ENCODE data around the gene PCBD2. TPM values are rescaled to one million over a fixed set of nuclear protein-coding genes. Genes with fewer than 3 reads are reported as not detected.
"Not testable (repeated sequence)": the region's sequence is repeated elsewhere in the genome, so short reads cannot be mapped to it uniquely, and the experiment has no call there.

PCBD2 gene
- total RNA-seq, 1 donor from 2014 or later = 13.8 TPM

DNA sequence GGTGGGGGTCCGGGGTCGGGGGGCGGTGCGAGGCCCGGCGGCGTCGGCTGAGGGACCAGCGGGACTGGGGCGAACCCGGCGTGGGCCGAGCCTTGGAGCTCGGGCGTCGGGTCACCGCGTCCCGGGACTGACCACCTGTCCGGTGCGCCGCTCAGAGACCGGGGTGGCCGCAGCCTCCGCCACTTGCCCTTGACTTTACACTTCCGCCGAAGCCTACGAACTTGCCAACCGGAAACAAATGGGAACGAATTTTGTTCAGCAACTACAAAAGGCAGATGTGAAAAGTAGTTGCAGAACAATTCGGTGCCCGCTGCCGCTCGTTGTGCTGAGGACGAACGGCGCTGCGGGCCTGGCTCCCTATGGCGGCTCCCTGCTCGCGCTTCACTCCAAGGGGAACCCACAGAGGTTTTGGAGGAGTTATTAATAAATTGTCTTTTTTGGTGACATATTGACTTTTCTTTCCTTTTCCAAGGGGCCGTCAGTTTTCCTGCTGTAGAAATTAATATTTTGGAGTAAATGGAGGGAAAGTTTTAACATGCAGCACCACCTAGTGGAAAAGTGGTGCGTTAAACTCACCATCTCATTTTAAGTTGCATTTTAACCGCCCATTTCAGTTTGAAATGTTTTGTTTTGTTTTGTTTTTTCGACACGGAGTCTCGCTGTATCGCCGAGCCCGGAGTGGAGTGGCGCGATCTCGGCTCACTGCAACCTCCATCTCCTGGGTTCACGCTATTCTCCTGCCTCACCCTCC, 490 bp downstream of the PCBD2 start:
- peak; percentile 70 for DNase-seq (ENCODE audit: low spot score)

DNA sequence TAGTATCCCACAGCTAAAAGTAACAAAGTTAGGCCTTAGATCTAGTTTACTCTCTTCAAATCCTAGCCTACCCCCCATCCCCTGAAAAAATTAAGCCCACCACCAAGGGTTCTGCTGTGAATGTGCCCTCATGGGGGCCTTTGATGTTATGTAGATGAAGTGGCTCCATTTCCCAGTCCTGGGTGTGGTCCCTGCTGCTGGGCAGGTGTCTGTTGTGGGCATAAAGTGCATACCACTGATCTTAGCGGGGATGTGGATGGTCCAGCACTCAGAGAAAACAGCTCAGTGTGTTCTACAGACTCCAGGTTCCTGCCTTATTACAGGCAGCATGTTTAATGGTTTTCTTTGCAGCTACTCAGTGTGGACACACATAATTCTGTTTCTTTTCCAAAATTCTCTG, 1.9 kb downstream of the PCBD2 start:
- no peak for DNase-seq (ENCODE audit: low spot score)

DNA sequence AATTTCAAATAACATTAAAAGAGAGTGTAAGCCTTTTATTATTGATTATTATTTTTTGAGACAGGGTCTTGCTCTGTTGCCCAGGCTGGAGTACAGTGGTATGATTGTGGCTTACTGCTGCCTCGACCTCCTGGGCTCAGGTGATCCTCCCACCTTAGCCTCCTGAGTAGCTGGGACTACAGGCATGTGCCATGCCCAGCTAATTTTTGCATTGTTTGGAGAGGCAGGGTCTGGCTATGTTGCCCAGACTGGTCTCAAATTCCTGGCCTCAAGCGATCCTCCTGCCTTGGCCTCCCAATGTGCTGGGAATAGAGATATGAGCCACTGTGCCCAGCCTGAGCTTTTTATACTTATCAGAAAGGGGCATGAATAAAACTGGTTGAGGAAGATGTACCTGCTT, 5.8 kb downstream of the PCBD2 start:
- DNase-seq (ENCODE audit: low spot score) = not testable (repeated sequence)

DNA sequence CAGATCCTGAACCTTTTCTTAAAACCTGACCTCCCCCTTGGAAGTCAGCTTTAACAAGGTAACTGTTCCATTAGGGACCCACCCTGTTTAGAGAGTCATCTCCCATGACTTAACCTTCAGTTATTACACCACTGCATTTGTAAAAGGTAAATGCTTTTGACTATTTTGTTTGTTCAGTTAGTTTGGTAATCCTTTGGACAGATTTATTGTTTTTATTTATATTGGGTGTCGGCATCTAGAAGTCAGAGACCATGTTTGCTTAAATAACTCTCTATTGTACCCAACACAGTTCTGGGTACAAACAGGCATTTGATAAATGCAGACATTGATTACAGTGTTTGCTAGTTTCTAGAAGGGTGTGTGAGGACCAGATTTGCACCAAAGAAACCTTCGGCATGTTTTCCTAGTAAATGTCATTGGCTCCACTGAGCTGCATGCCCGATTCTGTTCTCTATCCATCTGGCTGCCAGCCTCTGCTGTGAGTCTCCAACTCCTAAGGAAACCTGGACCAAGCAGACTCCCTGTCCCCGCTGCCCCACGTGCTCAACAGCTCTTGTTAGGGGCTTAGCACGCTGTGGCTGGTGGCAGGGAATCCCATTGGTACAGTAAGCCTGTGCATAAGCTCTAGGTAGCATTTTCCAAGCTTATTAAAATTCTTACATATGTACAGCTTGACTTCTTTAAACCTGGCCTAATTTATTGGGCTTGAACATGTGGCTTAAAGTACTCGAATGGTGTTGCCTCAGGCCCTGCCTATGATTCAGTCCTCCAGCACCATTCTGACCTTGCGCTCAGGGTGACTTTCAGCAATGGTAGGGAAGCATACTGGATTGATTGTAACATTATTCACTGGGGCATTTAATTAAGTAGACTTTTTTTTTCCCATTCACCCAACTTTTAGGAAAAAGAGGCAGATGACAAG, 6.6 kb downstream of the PCBD2 start:
- no peak for DNase-seq (ENCODE audit: low spot score)

DNA sequence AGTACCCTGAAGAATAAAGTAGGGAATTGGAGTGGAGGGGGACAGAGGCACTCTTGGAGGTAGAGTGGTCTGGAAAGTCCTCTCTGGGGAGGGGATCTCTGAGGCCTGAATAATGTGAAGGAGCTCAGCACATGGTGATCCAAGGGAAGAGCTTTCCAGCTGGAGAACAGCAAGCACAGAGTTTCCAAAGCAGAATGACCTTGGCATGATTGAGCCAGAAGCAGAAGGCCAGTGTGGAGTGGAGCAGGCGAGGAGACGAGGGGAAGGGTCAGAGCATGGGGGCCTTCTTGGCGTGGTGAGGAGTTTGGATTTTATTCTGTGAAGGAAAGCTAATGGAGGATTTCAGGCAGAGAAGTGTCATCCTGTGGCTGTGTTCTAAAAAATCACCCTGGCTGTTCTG, 8.3 kb downstream of the PCBD2 start:
- DNase-seq (ENCODE audit: low spot score) = no peak

DNA sequence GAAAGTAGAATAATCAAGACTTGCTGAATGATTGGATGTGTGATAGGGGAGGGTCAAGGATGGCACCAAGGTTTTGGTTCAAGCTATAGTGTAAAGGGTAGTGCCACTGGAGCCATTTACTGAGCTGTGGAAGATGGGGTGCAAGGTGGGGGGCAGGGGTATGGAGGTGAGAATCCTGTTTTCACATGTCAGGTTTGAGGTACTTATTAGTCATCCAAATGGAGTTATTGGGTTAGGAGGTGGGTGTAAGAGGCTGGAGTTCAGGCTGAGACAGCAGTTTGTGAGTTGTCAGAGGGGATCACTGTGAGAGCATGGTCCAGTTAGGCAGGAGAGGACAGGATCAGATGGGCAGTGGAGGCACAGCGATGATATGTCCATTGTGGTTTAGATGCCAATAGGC, 8.9 kb downstream of the PCBD2 start:
- no peak for DNase-seq (ENCODE audit: low spot score)

DNA sequence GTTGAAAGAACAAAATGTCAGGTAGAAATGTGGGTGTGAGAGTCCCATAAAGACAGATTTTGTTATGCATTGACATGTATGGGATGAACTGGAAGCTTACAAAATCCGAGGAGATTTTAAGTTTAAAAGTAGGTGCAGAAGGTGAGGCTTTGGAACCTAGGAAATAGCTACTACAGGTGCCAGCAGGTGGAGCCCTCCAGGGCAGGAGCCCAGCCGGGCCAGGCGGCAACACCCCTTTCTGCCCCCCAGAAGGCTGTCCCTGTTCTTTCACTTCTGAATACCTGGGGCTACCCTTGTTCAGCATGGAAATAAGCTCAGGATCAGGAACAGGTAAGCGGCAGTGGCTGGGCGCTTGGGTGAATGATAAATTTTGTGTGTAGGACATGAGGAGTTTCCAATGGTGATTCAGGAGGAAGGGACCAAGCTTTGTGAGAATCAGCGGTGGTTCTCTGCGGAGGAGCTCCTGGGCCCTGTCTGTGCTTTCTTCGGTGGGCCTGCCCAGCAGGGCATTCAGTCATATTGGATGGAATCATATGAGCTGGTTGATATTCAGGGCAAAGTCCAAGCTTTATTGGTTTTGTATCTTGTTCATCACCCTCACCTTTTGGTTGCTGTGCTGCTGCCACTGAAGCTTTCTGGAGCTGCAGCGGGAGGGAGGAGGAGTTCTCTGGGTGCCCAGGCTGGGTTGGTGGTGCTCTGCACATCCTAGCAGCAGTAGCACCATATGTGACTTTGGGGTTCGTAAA, 12.3 kb downstream of the PCBD2 start:
- DNase-seq (ENCODE audit: low spot score) = no peak

DNA sequence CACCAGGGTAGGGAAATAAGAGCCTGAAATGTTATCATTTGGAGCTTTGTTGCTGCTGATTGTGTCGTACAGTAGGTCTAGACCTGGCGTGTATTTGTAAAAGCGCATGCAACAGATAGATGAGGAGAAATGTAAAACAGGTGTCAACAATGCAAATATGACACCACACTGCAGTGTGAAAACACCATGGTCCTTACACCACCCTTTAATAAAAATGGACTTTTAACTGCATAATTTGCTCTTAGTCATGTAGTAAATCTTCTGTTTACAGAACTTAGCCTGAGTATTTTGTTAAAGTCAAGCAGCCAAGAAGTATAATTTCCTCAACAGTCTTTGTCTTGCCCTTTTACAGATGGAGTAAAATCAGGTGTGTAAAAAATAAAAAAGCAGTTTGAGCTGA, 13.9 kb downstream of the PCBD2 start:
- DNase-seq (ENCODE audit: low spot score) = no peak

DNA sequence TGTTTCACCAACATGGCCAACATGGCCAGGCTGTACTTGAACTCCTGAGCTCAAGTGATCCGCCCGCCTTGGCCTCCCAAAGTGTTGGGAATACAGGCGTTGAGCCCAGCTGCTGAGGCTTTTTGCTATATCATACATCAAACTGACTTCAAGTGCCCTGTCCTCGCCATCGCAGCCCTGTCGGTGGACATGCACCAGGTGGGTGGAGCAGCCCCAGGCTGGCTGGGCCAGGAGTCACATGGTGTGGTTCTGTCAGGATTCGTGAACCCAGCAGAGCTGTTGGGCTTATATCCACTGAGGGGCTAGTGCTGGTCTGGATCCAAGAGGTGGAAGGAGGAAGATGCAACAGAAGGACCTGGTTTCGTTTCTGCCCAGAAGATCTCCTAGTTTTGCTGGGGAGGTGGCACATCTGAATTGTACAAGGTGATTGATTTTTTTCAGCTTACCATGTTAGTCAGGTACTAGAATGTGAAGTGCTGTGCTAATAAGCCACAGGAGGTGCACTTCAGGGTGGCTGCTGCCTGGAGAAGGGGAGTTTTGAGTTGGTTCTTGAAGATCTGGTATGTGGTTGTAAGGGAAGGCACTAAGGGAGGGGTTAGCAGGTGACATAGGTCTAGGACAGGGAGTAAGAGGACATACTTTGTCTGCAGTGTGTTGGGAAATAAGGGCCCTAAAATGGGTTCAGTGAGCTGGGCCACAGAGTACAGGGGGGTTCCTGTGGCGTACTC, 16.1 kb downstream of the PCBD2 start:
- DNase-seq (ENCODE audit: low spot score) = no peak

DNA sequence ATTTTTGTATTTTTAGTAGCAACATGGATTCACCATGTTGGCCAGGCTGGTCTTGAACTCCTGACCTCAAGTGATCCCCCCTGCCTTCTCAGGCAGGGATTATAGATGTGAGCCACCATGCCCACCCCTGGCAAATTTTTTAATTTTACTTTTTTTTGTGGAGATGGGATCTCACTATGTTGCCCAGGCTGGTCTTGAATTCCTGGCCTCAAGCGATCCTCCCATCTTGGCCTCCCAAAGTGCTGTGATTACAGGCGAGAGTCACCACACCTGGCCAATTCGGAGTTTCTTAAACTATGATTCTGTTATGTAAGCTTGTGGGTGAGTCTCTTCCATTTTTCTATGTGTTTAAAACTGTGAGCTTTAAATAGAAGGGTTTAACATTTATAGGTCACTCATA, 27.6 kb downstream of the PCBD2 start:
- DNase-seq (ENCODE audit: low spot score) = no peak

DNA sequence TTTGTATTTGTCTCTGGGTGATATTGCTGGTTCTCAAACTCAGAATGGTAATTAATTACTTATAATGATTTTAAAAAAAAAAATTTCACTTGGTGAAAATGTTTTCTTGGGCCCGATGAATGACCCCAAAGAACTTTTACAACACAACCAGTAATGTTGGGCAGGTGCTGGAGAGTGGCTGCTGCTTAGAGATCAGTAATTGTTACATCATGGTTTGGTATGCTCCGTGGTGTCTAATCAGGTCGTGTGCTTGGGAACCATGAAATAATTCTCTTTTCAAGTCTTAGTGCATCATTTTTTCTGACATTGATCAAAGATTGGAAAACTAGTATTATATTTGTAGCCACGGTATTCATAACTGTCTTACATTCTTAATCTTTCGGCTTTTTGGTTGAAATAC, 29.3 kb downstream of the PCBD2 start:
- DNase-seq (ENCODE audit: low spot score) = no peak

DNA sequence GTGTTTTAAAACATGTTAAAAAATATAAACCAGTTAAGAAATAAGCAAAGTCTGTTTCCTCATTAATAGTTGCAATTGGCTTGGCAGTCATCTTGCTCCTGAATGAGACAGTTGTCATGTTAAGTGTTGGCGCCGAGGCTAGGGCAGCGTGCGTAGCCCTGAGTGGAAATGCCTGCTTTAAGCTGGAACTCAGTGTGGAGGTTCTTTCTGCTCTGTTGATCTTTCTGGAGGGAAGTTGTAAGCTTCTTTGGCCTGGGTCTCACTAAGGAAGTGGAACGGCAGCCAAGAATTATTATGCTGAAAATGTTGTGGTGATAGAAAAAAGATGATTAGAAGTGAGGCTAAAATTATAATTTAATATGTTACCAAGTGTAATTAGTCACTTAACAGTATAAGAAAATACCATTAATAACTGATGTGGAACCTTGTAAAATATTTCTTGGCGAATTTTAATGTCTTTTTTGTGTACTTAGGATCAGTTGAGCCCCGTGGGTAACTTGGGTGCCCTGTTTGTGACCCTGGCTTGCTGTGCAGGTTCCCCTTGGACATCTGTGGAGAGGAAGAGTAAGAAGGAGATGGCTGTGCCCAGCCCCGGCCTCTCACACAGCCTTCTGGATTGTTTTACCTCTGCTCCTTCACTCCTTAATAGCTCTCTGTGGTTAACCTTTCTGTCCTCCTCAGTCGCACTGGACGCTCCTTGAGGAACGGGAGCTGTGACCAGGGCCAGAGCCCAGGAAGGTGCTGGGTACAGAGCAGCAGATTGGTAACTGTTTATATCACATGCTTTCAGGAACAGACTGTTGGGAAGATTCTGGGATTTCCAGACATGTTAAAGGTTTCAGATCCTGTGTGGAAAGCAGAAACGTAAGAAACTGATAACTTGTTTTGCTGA, 31.0 kb downstream of the PCBD2 start:
- no peak for DNase-seq (ENCODE audit: low spot score)

DNA sequence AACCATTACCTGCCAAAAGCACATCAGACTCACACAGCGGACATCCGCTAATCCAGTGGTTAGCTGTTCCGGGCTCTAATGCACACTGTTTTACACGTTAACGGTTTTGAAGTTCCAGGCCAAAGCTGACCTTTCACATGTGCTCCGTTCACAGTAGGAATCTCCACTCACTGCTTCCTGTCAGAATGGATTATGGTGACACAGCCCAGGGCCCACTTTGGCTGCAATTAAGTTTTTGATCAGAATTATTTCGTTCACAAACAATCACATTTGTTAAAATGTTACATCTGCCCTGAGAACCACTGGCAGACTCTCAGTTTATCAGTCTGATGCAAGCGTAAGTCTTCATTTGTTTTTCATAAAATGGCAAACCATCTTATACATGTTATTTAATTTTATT, 32.6 kb downstream of the PCBD2 start:
- no peak for DNase-seq (ENCODE audit: low spot score)

DNA sequence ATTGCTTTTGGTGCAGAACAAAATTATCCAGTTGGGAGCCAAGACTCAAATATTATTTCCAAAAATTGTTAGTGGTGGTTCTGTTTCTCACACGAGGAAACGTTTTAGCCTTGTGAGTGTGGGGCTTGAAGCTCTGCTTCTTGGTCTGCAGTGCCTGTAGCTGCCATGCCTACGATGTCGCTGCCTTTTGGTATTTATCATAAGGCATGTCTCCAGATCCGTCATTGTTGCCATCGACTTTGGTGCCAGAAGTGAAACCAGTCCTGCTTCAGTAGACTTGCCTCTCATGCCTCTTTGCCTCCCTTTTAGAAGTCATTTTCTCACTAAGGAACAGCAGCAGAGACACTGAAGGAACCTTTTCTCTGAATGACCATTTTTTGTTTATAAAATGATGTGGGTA, 33.1 kb downstream of the PCBD2 start:
- no peak for DNase-seq (ENCODE audit: low spot score)

DNA sequence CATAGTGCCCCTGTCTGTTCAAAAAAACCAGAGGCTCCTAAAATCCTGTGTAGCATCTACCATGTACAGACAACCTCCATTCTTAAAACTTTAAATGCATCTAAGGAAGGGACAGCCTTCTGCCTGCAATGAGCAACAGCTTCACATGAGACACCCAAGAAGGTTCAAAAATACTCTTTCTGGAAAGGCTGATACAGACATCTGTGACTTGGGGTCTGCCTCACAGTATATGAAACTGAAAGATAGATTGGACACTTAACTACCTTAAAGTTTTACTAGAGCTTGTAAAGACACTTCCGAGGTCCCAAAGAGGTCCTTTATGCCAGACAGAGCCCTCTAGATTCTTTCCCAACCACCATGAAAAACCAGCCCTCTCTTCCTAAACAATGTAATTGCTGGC, 34.6 kb downstream of the PCBD2 start:
- no peak for DNase-seq (ENCODE audit: low spot score)

DNA sequence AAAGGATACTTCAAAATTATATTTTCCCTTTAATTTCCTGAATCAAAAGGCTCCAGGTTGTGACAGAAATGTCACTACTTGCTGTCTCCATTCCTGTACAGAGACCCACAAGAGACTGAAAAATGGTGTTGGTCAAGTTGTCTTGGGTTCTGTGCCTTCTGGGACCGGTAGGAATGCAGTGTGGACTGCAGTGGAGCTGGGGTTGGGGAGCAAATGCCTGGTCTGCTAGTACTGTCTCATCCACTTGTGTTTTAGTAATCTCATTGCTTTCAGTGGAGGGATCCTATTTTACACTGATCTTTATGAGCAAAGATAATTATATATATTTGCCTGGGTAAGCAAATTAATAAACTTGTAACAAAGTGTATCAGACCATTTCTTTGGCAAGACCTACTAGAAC, 38.6 kb downstream of the PCBD2 start:
- DNase-seq (ENCODE audit: low spot score) = no peak

DNA sequence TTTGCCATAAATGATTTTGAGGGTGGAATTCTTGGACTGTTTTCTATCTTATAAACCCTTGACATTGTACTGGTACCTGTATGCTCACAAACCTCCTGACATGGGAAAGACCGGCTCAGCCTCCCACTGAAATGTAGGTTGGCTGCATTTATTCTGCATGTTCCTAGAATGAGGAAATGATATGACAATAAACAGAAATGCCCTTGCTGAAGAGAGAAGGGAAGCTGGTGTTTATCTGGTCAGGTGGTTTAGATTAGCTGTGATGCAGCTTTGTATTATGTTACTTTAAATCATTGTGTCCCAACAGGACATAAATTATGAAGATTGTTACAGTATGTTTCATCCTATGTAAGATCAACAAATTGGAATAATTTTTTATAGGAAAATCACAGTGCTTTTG, 39.7 kb downstream of the PCBD2 start:
- no peak for DNase-seq (ENCODE audit: low spot score)

DNA sequence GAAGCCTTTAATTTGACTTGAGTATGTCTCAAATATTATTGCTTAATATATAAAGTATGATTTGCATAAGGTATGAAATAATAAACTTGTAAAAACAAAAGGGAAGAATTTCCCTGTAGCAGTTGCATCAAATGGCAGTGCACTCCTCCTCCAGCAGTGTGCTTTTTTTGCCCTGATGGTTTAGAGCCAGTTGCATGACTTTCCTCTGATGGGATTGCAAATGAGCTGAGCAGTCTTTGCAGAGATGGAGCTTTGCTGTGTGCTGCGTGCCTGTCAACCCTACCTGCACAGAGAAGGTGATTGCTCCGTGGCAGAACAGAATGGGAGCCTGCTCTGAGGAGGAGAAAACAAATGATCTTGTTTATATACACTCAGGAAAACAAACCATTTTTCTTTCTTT, 40.1 kb downstream of the PCBD2 start:
- no peak for DNase-seq (ENCODE audit: low spot score)

DNA sequence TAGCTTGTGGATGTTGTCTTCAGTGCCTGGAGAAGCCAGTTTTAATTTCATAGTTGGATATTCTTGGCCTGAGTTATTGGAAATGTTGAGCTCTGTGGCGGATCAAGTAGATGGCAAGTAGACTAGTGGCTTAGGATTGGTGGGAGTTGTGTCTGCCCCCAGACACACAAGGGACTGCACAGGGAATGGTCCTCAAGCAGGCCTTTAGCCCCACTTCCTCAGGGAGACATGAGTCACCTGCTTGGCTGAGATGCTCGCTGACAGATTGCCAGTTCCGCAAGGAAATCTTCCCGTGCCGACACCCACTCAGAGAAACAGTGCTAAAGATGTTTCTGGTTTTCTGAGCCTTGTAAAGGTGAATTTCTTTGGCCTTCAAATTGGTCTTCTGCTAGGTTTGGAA, 44.0 kb downstream of the PCBD2 start:
- no peak for DNase-seq (ENCODE audit: low spot score)

DNA sequence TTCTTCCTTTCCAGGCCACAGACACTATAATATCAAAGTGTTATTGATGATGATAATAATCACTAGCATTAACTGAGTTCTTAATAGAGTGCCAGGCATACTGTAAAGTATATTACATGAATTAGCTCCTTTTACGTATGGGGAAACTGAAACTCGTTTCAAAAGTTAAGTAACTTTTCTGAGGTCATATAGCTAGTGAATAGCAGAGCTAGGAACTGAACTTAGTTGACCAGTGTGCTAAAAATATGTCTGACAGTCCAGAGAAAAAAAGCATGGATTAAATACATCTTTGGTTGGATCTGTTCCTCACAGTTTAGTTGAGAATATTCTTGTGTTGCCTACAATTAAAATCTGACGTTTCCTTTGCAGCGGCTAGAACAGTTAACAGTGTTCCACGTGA, 44.4 kb downstream of the PCBD2 start:
- no peak for DNase-seq (ENCODE audit: low spot score)

Measured in ureter (tissue), 1 donor.